ENCODE results near the gene PREX1. TPM values are rescaled to one million over a fixed set of nuclear protein-coding genes. Genes with fewer than 3 reads are reported as not detected.

The PREX1 gene
- total and polyA plus RNA-seq, 2 donors (not counting 3 experiments of a cell fraction or from before 2014, with no cell fraction given), result 51.3 to 72.9 TPM

- H3K79me2 ChIP-seq (ENCODE audit: control insufficient read depth, insufficient read depth, low read length), result peaks cover 98% of the 10 kb centered on the region
- dilution Hi-C loops (cut with MboI; ENCODE audit: extremely low pct_ligation_motif_present, low sequenced_read_pairs), result no loop called here
Observed at GRCh38 chr20:48805716-48806115, 22.1 kb downstream of the PREX1 start.

More at GRCh38 chr20:48805716-48806115, 22.1 kb downstream of the PREX1 start:
- H3K9me1 ChIP-seq (replicated peaks; ENCODE audit: control insufficient read depth, extremely low read depth, insufficient read depth, low read length), result no peaks in the 10 kb centered on the region
- H3K27me3 ChIP-seq (ENCODE audit: control insufficient read depth in 2 of 2, insufficient read depth in 2 of 2, low read length in 2 of 2), result no peaks in the 10 kb centered on the region
- H4K20me1 ChIP-seq (replicated peaks; ENCODE audit: control insufficient read depth, extremely low read depth, insufficient read depth, low read length), result peaks cover 2% of the 10 kb centered on the region
- no peak for TF ChIP-seq GATA2 (IDR thresholded peaks at IDR 0.05; ENCODE audit: insufficient read depth, insufficient read length, low read depth, low read length)
- TF ChIP-seq JUN (IDR thresholded peaks at IDR 0.05; ENCODE audit: borderline replicate concordance, insufficient read depth, insufficient read length, low read depth), result no peak
- TF ChIP-seq CTCF (IDR thresholded peaks at IDR 0.05; ENCODE audit: extremely low read depth in 1 of 2, insufficient read depth in 1 of 2, low read depth in 1 of 2, low read length in 2 of 2), result no peak
- TF ChIP-seq EZH2 (IDR thresholded peaks at IDR 0.05; ENCODE audit: borderline replicate concordance, low read depth, low read length, severe bottlenecking), result no peak
- no peak for TF ChIP-seq MAX (IDR thresholded peaks at IDR 0.05; ENCODE audit: insufficient read depth, insufficient read length)
- TF ChIP-seq FOS (IDR thresholded peaks at IDR 0.05; ENCODE audit: borderline replicate concordance, insufficient read depth, low read length), result no peak
- no peak for FAIRE-seq
- no peak overlapping the region for H2AFZ ChIP-seq (ENCODE audit: low read depth, low read length)
- ChIA-PET CTCF (interaction anchor here (1.2 kb wide), 1 partner anchor 148 kb away, joined by 3 read pairs; no protein-coding TSS in a partner anchor), POLR2A (no interaction called here)
- H3K4me3 ChIP-seq (replicated peaks in 1 of 3; ENCODE audit: insufficient read depth in 1 of 3, low read depth in 1 of 3, low read length in 3 of 3), result no peak overlapping the region
- no TSS peak for BruUV-seq (replicated peaks)
- no peak overlapping the region for H3K4me2 ChIP-seq (ENCODE audit: insufficient read depth, low read length)
- no peak overlapping the region for H3K9ac ChIP-seq (replicated peaks; ENCODE audit: extremely low read depth, insufficient read depth, low read length)
- H3K9me3 ChIP-seq (replicated peaks; ENCODE audit: control insufficient read depth, insufficient read depth, low read length), result no peaks in the 10 kb centered on the region
- no peaks in the 10 kb centered on the region for H3K36me3 ChIP-seq (ENCODE audit: control insufficient read depth in 2 of 2, extremely low read depth in 1 of 2, insufficient read depth in 2 of 2, low read length in 2 of 2)
- intact Hi-C loops (cut with micrococcal nuclease), result no loop called here
- H3K27ac ChIP-seq (ENCODE audit: insufficient read depth, low read depth, low read length), result no peak overlapping the region
- no peak for DNase-seq (ENCODE audit: low read depth, low spot score)
- H3K4me1 ChIP-seq (ENCODE audit: control insufficient read depth, extremely low read depth, insufficient read depth, low read length), result peaks cover 3% of the 10 kb centered on the region
